ENCODE results near the gene KNDC1. TPM values are rescaled to one million over a fixed set of nuclear protein-coding genes. Genes with fewer than 3 reads are reported as not detected.

The KNDC1 gene
- polyA plus RNA-seq, 5 donors, result 2.5 to 4.9 (median 4.3) TPM

GRCh38 chr10:133190225-133190624, 30.2 kb downstream of the KNDC1 start:
- DNase-seq, result no peak

GRCh38 chr10:133191651-133192050, 31.6 kb downstream of the KNDC1 start:
- DNase-seq, result no peak

- DNase-seq, result no peak
Observed at GRCh38 chr10:133194151-133194550, 34.1 kb downstream of the KNDC1 start.

GRCh38 chr10:133195096-133195495, 35.1 kb downstream of the KNDC1 start:
- no peak for DNase-seq

- no peak for DNase-seq
Observed at GRCh38 chr10:133195611-133196010, 35.6 kb downstream of the KNDC1 start.

- no peak for DNase-seq
Observed at GRCh38 chr10:133196221-133196915, 36.3 kb downstream of the KNDC1 start.

GRCh38 chr10:133196936-133197758, 37.1 kb downstream of the KNDC1 start:
- DNase-seq, result no peak

- no peak for DNase-seq
Observed at GRCh38 chr10:133197786-133198185, 37.8 kb downstream of the KNDC1 start.

- DNase-seq, result no peak
Observed at GRCh38 chr10:133198206-133198605, 38.2 kb downstream of the KNDC1 start.

- no peak for DNase-seq
Observed at GRCh38 chr10:133198621-133199487, 38.8 kb downstream of the KNDC1 start.

GRCh38 chr10:133199488-133199885, 39.5 kb downstream of the KNDC1 start:
- no peak for DNase-seq

GRCh38 chr10:133199992-133200611, 40.1 kb downstream of the KNDC1 start:
- no peak for DNase-seq

GRCh38 chr10:133200621-133201031, 40.6 kb downstream of the KNDC1 start:
- DNase-seq, result no peak

GRCh38 chr10:133201151-133201947, 41.3 kb downstream of the KNDC1 start:
- no peak for DNase-seq

- DNase-seq, result no peak
Observed at GRCh38 chr10:133201948-133202725, 42.1 kb downstream of the KNDC1 start.

GRCh38 chr10:133202778-133203651, 43.0 kb downstream of the KNDC1 start:
- no peak for DNase-seq

GRCh38 chr10:133203652-133204195, 43.7 kb downstream of the KNDC1 start:
- no peak for DNase-seq

- no peak for DNase-seq
Observed at GRCh38 chr10:133204226-133205015, 44.4 kb downstream of the KNDC1 start.
